Stimulated activated CD8-positive, alpha-beta memory T cell treated with anti-CD3 and anti-CD28 coated beads, Interleukin-7, amount 100 ng/mL, for 1 hour (primary cell): ENCODE data around the gene UCP2.

Experiments used
- DNase-seq, 2 donors: peaks; one replicate each; pipeline ENCODE4 v3.0.0-alpha.2; 2020; ENCODE audit warnings: low read depth in 2 of 2

Gene UCP2

DNA sequence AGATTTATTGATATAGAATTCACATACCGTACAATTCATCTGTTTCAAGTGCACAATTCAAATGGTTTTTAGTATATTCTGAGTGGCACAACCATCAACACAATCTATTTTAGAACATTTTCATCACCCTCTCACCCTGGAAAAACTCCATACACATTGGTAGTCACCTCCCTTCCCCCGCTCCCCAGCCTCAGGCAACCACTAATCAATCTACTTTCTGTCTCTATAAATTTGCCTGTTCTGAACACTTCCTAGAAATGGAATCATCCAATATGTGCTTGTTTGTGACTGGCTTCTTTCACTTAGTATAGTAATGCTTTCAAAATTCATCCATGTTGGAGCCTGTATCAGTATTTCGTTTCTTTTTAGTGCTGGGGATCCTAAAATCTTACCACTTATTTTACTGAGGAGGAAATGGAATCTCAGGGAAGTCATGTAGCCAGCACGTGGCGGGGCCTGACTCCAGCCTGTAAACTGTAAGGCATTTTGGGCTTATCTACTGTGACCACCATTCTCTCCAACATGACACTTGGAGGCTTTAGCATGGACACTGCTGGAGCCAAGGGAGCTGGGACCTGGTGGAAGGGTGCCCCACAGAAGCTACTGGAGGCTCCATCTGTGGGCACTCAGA is 27.1 kb upstream of the UCP2 start:
- DNase-seq, result no peak

DNA sequence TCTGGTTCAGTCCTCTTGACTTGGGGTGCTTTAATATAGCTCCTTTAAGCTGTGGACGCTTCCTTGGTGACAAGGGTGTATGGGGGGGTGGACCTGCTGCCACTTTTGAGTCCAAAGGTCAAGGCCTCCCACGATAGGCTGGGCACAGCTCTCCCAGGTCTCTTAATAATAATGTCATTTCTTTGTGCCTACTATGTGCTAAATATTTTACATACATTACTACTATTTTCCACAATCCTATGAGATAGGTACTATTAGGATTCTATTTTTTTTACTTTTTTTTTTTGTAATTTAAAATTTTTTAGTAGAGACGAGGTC is 26.5 kb upstream of the UCP2 start:
- no peak for DNase-seq

GRCh38 chr11:74008373-74009229 is 26.0 kb upstream of the UCP2 start, which contains the start of gene UCP3:
Gene UCP3 (minus strand): TSS chr11:74009085. CDS start chr11:74007042, 2,043 bp downstream.
- DNase-seq, result no peak

DNA sequence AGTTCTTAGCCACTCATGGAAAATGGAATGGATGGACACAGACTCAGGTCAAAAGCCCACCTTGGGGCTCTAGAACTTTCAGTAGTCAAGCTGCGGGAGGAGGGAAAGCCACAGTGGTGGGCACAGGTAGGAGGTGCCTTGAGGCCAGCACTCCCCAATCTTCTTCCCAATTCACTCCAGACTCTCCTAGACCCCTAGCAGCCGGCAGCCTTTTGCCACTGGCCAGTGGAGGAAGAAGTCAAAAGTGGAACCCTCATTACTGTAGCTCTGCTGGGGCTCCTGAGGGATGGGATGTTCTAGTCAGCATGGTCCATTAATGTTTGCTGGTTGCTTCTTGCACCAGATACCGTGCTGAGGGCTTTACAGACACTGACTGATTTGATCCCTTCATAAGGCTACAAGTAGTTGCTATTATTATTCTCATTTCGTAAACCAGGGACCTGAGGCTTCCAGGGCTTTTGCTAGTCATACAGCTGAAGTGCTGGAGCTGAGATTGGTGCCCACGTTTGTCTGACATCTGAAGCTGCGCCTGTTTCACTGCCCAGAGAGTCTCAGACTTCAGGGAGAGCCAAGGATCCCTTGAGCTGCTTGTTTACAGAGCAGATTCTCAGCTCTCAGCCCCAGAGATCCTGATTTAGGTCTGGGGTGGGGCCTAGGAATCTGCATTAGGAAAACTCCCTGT is 25.2 kb upstream of the UCP2 start:
- DNase-seq, result no peak

DNA sequence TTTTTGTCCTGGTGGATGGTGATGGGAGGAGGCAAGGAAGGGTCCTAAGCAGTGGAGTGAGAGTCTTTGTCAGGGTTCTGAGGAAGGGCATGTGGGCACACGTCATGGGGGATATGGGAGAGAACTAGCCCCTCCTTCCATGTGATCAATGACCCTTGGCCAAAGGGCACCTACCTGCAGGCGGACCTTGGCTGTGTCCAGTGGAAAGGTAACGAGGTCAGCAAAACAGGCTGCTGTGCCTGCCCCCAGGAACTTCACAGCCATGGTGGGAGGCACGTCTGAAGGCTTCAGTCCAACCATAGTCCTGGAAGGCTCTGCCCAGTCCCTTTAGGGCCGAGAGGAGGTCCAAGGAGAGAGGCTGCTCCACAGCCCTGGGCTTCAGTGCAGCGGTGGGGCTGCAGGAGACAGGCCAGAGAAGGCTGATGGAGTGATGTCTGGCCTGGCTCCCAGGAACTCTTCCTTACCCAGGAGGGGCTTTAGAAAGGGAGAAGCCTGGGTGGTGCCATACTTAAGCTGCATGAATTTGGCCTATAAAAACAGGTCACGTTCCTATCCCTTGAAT is 24.2 kb upstream of the UCP2 start:
- DNase-seq, result no peak

- no peak for DNase-seq
Measured at GRCh38 chr11:74005721-74006517, 23.3 kb upstream of the UCP2 start.

DNA sequence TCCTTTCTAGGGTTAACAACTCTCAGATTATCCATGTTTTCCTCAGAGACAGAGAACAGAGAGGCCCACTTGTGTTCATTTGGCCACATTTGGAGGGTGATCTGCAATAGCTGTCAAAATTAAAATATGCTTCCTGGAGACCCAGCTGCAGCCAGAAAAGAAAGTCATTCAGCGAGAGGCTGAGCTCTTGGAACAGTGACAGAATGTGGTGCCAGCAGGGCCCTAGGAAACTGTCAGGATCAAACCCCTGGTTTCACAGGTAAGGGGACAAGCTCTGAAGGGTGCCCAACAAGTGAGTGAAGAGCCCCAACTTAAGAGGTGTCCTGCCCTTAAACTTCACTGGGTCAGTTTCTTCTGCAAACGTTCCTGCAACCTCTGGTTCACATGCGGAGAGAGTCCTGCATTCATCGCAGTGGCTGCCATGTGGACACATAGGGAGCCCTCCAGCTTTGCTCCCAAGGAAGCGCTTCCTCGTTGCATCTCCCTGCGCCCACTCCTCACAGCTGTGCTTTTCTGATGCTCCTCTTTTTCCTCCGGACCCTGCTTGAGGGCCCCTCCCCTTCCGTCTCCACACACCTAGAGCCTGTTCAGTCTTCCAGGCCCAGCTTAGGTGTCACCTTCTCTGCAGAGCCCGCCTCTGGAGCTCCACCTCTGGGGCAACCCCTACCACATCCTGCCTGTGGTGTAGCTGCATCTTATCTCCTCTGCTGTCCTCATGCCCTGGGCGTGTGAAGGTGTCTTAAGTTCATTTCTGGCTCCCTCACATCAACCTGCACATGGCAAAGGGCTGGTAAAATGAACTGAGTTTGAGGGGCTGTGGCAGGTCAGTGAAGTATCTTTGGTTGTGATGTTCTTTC is 22.3 kb upstream of the UCP2 start:
- DNase-seq, result peak; percentile 50 to 57

- no peak for DNase-seq
Measured at GRCh38 chr11:74004046-74004695, 21.5 kb upstream of the UCP2 start.

- DNase-seq, result no peak
Measured at GRCh38 chr11:74002832-74003231, 20.2 kb upstream of the UCP2 start.

GRCh38 chr11:74001822-74002286 is 19.2 kb upstream of the UCP2 start:
- no peak for DNase-seq

DNA sequence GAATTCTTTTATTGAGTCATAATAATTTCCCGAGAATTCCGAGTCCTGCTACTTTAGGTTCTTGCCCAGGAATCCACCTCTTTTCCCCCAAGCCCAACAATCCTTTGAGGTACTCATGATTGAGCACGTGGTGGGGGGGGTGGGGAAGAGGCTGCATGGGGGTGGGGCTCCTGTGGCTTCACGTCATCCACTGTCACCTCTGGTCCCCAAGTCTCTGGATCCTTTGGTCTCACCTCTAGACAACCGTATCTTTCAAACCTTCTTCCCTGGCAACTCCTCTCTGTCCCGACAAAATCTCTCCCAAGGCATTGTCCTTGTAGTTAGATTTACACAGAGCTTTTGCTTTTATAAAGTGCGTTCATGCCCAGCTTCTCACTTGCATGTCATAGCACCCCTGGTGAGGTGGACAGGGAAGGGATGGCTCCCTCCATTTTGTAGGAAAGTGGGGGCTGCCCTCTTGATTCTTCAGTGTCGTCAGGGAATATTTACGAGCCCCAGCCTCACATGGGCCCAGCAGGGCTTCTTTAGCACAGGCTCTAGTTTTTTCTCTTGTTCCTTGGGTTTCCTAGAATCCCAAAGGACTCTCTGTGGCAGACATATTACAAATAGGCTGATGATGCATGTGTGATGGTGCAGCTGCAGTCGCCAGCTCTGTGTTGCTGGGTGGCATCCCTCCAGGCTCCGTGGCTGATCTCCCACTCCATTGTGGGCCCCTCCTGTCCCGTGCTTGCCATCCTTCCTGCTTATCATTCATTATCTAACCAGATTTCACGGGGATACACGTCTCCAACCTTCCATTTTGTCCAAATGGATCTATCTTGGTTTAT is 17.9 kb upstream of the UCP2 start:
- no peak for DNase-seq

GRCh38 chr11:73999581-74000306 is 17.1 kb upstream of the UCP2 start:
- DNase-seq, result no peak

DNA sequence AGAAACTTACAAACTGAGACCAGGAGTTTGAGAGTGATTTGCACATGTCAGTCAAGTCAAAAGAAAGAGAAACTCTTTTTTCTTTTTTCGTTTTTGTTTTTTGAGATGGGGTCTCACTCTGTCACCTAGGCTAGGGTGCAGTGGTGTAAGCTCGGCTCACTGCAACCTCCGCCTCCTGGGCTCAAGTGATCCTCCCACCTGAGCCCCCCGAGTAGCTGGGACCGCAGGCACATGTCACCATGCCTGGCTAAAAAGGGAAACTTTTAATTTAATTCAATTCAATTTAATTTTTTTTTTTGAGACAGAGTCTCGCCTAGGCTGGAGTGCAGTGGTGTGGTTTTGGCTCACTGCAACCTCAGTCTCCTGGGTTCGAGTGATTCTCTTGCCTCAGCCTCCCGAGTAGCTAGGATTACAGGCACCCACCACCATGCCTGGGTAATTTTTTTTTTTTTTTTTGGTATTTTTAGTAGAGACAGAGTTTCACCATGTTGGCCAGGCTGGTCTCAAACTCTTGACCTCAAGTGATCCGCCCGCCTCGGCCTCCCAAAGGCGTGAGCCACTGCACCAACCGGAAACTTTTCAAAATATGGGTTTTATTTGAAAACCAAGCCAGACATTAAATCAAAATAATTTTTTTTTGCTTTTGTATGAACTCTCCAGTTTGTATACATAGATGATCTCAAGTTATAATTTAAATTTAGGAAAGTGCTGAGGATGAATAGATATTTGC is 16.4 kb upstream of the UCP2 start:
- DNase-seq, result no peak

- DNase-seq, result no peak
Measured at GRCh38 chr11:73997120-73997770, 14.6 kb upstream of the UCP2 start.

- DNase-seq, result no peak
Measured at GRCh38 chr11:73996161-73996747, 13.6 kb upstream of the UCP2 start.

DNA sequence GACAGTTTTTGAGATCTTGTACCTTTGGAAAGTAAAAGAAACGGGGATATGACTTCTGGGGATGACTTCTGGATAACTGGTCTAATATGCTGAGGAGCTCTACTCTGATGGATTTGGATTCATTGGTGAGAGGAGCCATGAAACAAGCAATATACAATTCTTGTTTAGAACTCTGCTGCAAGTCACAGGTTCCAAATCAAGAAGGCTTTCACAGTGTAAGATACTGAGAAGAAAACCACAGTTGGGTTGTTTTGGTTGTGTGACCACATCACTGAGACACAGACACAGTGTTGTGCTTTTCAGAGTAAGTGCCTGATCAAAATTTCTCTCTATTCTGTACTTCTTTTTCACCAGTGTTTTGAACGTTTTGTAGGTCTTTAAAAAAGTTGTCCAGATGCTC is 13.1 kb upstream of the UCP2 start:
- DNase-seq, result no peak

DNA sequence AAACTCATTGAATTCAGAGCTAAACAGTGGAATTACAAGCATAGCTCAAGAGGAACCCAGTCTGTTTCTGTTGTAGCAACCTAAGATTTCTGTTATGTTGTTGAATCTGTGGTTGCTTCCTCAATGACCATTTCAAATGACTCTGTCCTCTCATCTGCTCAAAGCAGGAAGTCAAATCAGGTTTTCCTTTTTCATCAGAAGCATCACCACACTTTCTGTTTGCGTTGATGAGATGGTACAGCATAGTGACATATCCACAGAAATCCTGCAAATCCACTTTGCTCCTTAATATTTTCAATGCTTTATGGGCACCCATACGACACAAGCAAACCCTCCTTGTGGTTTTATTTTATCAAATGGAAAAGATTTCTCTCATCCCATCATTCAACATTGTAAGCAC is 12.6 kb upstream of the UCP2 start:
- DNase-seq, result no peak
